Gastroesophageal sphincter (tissue), 3 donors: Measurements from ENCODE around the gene TRAPPC3.

Experiments
- CTCF ChIP-seq, 4 experiments: fragments of 200-600 bp in 2 of 4; fragments of 450-650 bp in 2 of 4; sonication (generic) in 1 of 4; IDR thresholded peaks; one replicate each; pipeline ENCODE4 v1.5.1; 2017 to 2019; ENCODE audit warnings: antibody characterized with exemption in 4 of 4, mild to moderate bottlenecking in 2 of 4, moderate library complexity in 2 of 4
- EP300 ChIP-seq: sonication (generic); formaldehyde crosslinking; IDR thresholded peaks from one replicate; pipeline ENCODE4 v1.6.1; 2017; ENCODE audit warnings: antibody characterized with exemption, mild to moderate bottlenecking
- POLR2A ChIP-seq, 2 donors: fragments of 450-650 bp; IDR thresholded peaks; one replicate each; pipeline ENCODE4 v1.6.1; 2017; ENCODE audit warnings: antibody characterized with exemption in 2 of 2, mild to moderate bottlenecking in 2 of 2, moderate library complexity in 1 of 2
- POLR2AphosphoS5 ChIP-seq: sonication (generic); formaldehyde crosslinking; IDR thresholded peaks from one replicate; pipeline ENCODE4 v1.6.1; 2017; ENCODE audit warnings: antibody characterized with exemption

- no peak for TF ChIP-seq POLR2AphosphoS5
- TF ChIP-seq CTCF (IDR thresholded peaks at IDR 0.05) = no peak
- TF ChIP-seq POLR2A (IDR thresholded peaks at IDR 0.05) = no peak
- TF ChIP-seq EP300 = no peak
These were observed 12.6 kb upstream of the TRAPPC3 start for GRCh38 chr1:36161641-36162531.
